Mesenchymal stem cell (in vitro differentiated cells and primary cell): ENCODE results near the gene PGF.

Experiments
- DNase-seq: peaks from one replicate; pipeline ENCODE4 v3.0.0-alpha.2; 2013
- H2AFZ ChIP-seq: one replicate; pipeline ENCODE4 v1.6.1; 2013; ENCODE audit warnings: low read depth, mild to moderate bottlenecking, control low read depth, inconsistent platforms, low read length, moderate library complexity
- H2AK5ac ChIP-seq: 2 replicates; pipeline ENCODE4 v1.6.1; 2013; ENCODE audit warnings: low read length, moderate library complexity, mild to moderate bottlenecking, inconsistent platforms; ENCODE audit not compliant: severe bottlenecking
- H2BK120ac ChIP-seq: one replicate; pipeline ENCODE4 v1.6.1; 2013; ENCODE audit warnings: low read depth, mild to moderate bottlenecking, inconsistent platforms, low read length, moderate library complexity
- H2BK12ac ChIP-seq, 2 experiments: one replicate each; pipeline ENCODE4 v1.6.1; 2013; ENCODE audit warnings: inconsistent platforms in 2 of 2, low read length in 2 of 2, mild to moderate bottlenecking in 2 of 2, moderate library complexity in 2 of 2, control low read depth in 1 of 2
- H2BK15ac ChIP-seq: one replicate; pipeline ENCODE4 v1.6.1; 2013; ENCODE audit warnings: mild to moderate bottlenecking, low read depth, inconsistent platforms; ENCODE audit not compliant: poor library complexity, severe bottlenecking
- H2BK5ac ChIP-seq: 2 replicates; pipeline ENCODE4 v1.6.1; 2013; ENCODE audit warnings: low read depth, mild to moderate bottlenecking, low read length, control low read depth, inconsistent platforms; ENCODE audit not compliant: poor library complexity, severe bottlenecking
- H3K14ac ChIP-seq, 2 experiments: one replicate each; pipeline ENCODE4 v1.6.1; 2013; ENCODE audit warnings: inconsistent platforms in 2 of 2, low read length in 2 of 2, control low read depth in 1 of 2, mild to moderate bottlenecking in 1 of 2, moderate library complexity in 1 of 2
- H3K18ac ChIP-seq, 2 experiments: one replicate each; pipeline ENCODE4 v1.6.1; 2013; ENCODE audit warnings: inconsistent platforms in 2 of 2, low read length in 2 of 2, control low read depth in 1 of 2, low read depth in 1 of 2, mild to moderate bottlenecking in 1 of 2
- H3K23ac ChIP-seq, 2 experiments: one replicate each; pipeline ENCODE4 v1.6.1; 2013; ENCODE audit warnings: inconsistent platforms in 2 of 2, low read length in 2 of 2, mild to moderate bottlenecking in 2 of 2, moderate library complexity in 2 of 2, control low read depth in 1 of 2
- H3K27ac ChIP-seq: 2 replicates; pipeline ENCODE4 v1.5.1; 2013; ENCODE audit warnings: mild to moderate bottlenecking, moderate library complexity, low read length, control low read depth, inconsistent platforms; ENCODE audit not compliant: poor library complexity, severe bottlenecking
- H3K27me3 ChIP-seq, 2 experiments: 2 replicates each; pipeline versions ENCODE4 v1.6.1 to v1.7.0; 2013; ENCODE audit warnings: low read length in 2 of 2, mild to moderate bottlenecking in 2 of 2, moderate library complexity in 2 of 2, control low read depth in 1 of 2, inconsistent platforms in 1 of 2; ENCODE audit not compliant: control insufficient read depth in 1 of 2, insufficient read depth in 1 of 2
- H3K36me3 ChIP-seq, 2 experiments: 2 replicates each; pipeline versions ENCODE4 v1.6.1 to v1.7.0; 2013; ENCODE audit warnings: low read length in 2 of 2, control low read depth in 1 of 2, inconsistent platforms in 1 of 2, low read depth in 1 of 2, mild to moderate bottlenecking in 1 of 2; ENCODE audit not compliant: insufficient read depth in 2 of 2, control insufficient read depth in 1 of 2
- H3K4ac ChIP-seq, 2 experiments: one replicate each; pipeline ENCODE4 v1.6.1; 2013; ENCODE audit warnings: inconsistent platforms in 2 of 2, low read length in 2 of 2, mild to moderate bottlenecking in 2 of 2, moderate library complexity in 2 of 2, control low read depth in 1 of 2, low read depth in 1 of 2
- H3K4me1 ChIP-seq: 2 replicates; pipeline ENCODE4 v1.6.1; 2013; ENCODE audit warnings: low read depth, low read length, control low read depth; ENCODE audit not compliant: control insufficient read depth, insufficient read depth
- H3K4me2 ChIP-seq: 2 replicates; pipeline ENCODE4 v1.6.1; 2013; ENCODE audit warnings: low read length, mild to moderate bottlenecking, inconsistent platforms; ENCODE audit not compliant: poor library complexity, severe bottlenecking
- H3K4me3 ChIP-seq, 2 experiments: 2 replicates each; pipeline versions ENCODE4 v1.5.1 to v1.7.0; 2013; ENCODE audit warnings: low read length in 2 of 2, mild to moderate bottlenecking in 2 of 2, control low read depth in 1 of 2, low read depth in 1 of 2; ENCODE audit not compliant: insufficient read depth in 1 of 2
- H3K79me1 ChIP-seq: replicated peaks from 2 replicates; pipeline ENCODE4 v1.6.1; 2013; ENCODE audit warnings: mild to moderate bottlenecking, control low read depth, low read length, inconsistent platforms; ENCODE audit not compliant: poor library complexity, severe bottlenecking
- H3K9ac ChIP-seq: 2 replicates; pipeline ENCODE4 v1.7.0; 2013; ENCODE audit warnings: mild to moderate bottlenecking, low read length, moderate library complexity
- H3K9me3 ChIP-seq: 2 replicates; pipeline ENCODE4 v1.7.0; 2013; ENCODE audit warnings: mild to moderate bottlenecking, low read length; ENCODE audit not compliant: control insufficient read depth
- H4K8ac ChIP-seq: one replicate; pipeline ENCODE4 v1.6.1; 2013; ENCODE audit warnings: inconsistent platforms, mild to moderate bottlenecking, low read length, moderate library complexity
- H4K91ac ChIP-seq: one replicate; pipeline ENCODE4 v1.6.1; 2013; ENCODE audit warnings: mild to moderate bottlenecking, low read length, inconsistent platforms
- WGBS: methylation state at CpG from one replicate; pipeline ENCODE4 v1.1.7; 2013; ENCODE audit warnings: mixed read lengths; 5-methylcytosine and 5-hydroxymethylcytosine counted together

Gene PGF

GRCh38 chr14:74912111-74912510 lies 43.3 kb downstream of the PGF start:
- 85% methylated on average over 6 of the region's 6 CpGs for WGBS

GRCh38 chr14:74911704-74912103 lies 43.7 kb downstream of the PGF start:
- no peak overlapping the region for H2BK5ac ChIP-seq
- no peak overlapping the region for H3K23ac ChIP-seq
- no peak overlapping the region for H3K14ac ChIP-seq
- H3K9ac ChIP-seq: no peak overlapping the region
- no peaks in the 10 kb centered on the region for H3K27me3 ChIP-seq
- 98% methylated on average over 5 of the region's 5 CpGs for WGBS
- no peak overlapping the region for H4K91ac ChIP-seq
- H2BK120ac ChIP-seq: no peak overlapping the region
- no peak overlapping the region for H3K4ac ChIP-seq
- H3K4me2 ChIP-seq: no peak overlapping the region
- H3K27ac ChIP-seq: no peak overlapping the region
- no peak overlapping the region for H2BK12ac ChIP-seq
- H3K79me1 ChIP-seq: no peaks in the 10 kb centered on the region
- H3K4me1 ChIP-seq: peaks cover 4% of the 10 kb centered on the region
- H2BK15ac ChIP-seq: no peak overlapping the region
- no peak overlapping the region for H4K8ac ChIP-seq
- no peak overlapping the region for H2AFZ ChIP-seq
- no peak overlapping the region for H2AK5ac ChIP-seq
- H3K36me3 ChIP-seq: peaks cover 2 to 15% of the 10 kb centered on the region in 2 experiments
- H3K4me3 ChIP-seq: no peak overlapping the region
- no peak overlapping the region for H3K18ac ChIP-seq
- H3K9me3 ChIP-seq: no peaks in the 10 kb centered on the region
- no peak for DNase-seq

More at GRCh38 chr14:74912111-74912510, 43.3 kb downstream of the PGF start:
- Histone ChIP-seq H3K4ac (no peak overlapping the region), H2BK15ac (no peak overlapping the region), H3K4me3 (no peak overlapping the region), H4K91ac (peak overlapping the region; percentile 3), H2BK12ac (no peak overlapping the region), H3K79me1 (no peaks in the 10 kb centered on the region), H2BK5ac (no peak overlapping the region), H2AK5ac (no peak overlapping the region), H3K4me2 (no peak overlapping the region), H3K23ac (no peak overlapping the region), H3K36me3 (peaks cover 0 to 11% of the 10 kb centered on the region in 2 experiments), H2BK120ac (no peak overlapping the region), H3K4me1 (peaks cover 8% of the 10 kb centered on the region), H3K18ac (no peak overlapping the region), H3K9me3 (no peaks in the 10 kb centered on the region), H2AFZ (no peak overlapping the region), H3K27ac (no peak overlapping the region), H4K8ac (no peak overlapping the region), H3K27me3 (no peaks in the 10 kb centered on the region), H3K9ac (no peak overlapping the region), H3K14ac (peak overlapping the region in 1 of 2 experiments; percentile 13)
- no peak for DNase-seq

DNA sequence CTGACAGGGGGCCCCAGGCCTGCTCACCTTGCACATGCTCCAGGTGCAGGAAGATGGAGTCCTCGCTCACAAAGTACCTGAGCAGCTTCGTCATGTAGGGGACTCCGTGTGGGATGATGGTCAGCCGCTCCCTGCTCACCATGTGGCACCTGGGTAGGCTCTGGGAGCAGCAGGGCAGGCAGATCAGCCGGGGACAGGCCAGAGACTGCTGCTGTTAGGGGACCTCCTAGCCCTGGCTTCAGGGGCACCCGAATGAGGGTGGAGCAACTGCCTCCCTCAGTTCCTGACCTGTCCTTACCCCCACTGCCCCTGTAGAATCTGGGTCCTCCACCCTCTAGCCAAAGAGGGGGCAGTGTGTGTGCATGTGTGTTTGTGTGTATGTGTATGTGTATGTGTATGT lies 44.2 kb downstream of the PGF start:
- H3K4ac ChIP-seq: no peak overlapping the region
- H2BK120ac ChIP-seq: no peak overlapping the region
- H3K4me3 ChIP-seq: no peak overlapping the region
- H3K9me3 ChIP-seq: no peaks in the 10 kb centered on the region
- H4K91ac ChIP-seq: no peak overlapping the region
- no peak overlapping the region for H2AFZ ChIP-seq
- 97% methylated on average over 5 of the region's 6 CpGs for WGBS
- no peak overlapping the region for H3K14ac ChIP-seq
- H2BK15ac ChIP-seq: no peak overlapping the region
- no peaks in the 10 kb centered on the region for H3K79me1 ChIP-seq
- peaks cover 6 to 20% of the 10 kb centered on the region in 2 experiments for H3K36me3 ChIP-seq
- no peak overlapping the region for H3K18ac ChIP-seq
- H3K4me1 ChIP-seq: peaks cover 7% of the 10 kb centered on the region
- H3K4me2 ChIP-seq: no peak overlapping the region
- no peak overlapping the region for H3K23ac ChIP-seq
- no peak for DNase-seq
- no peak overlapping the region for H4K8ac ChIP-seq
- no peak overlapping the region for H2BK5ac ChIP-seq
- no peaks in the 10 kb centered on the region for H3K27me3 ChIP-seq
- no peak overlapping the region for H2AK5ac ChIP-seq
- H3K9ac ChIP-seq: no peak overlapping the region
- no peak overlapping the region for H3K27ac ChIP-seq
- no peak overlapping the region for H2BK12ac ChIP-seq

DNA sequence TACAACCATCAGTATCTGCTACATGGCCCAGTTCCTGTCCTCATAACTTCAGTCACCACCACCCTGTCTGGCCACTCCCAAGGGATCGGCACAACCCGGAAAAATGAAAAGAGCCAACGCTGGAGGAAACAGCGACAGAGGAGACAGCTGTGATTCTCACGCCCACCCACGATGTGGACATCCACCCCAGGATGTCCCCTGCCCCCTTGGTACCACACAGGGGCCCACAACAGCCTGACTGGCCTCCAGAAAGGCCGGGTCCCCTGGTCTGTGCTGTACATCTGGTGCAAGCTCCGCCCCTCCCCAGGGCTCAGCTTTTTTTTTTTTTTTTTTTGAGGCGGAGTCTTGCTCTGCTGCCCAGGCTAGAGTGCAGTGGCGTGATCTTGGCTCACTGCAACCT lies 44.8 kb downstream of the PGF start:
- H2BK12ac ChIP-seq: no peak overlapping the region

More for the DNA sequence above, 44.8 kb downstream of the PGF start:
- no peak overlapping the region for H2BK120ac ChIP-seq
- no peak overlapping the region for H3K23ac ChIP-seq
- H3K79me1 ChIP-seq: no peaks in the 10 kb centered on the region
- DNase-seq: no peak
- H3K18ac ChIP-seq: no peak overlapping the region
- no peak overlapping the region for H3K4me2 ChIP-seq
- no peak overlapping the region for H4K8ac ChIP-seq
- no peak overlapping the region for H2BK5ac ChIP-seq
- no peak overlapping the region for H2AK5ac ChIP-seq
- H3K9me3 ChIP-seq: no peaks in the 10 kb centered on the region
- H2BK15ac ChIP-seq: no peak overlapping the region
- no peaks in the 10 kb centered on the region for H3K27me3 ChIP-seq
- peaks cover 7% of the 10 kb centered on the region for H3K4me1 ChIP-seq
- H3K36me3 ChIP-seq: peaks cover 6 to 20% of the 10 kb centered on the region in 2 experiments
- H3K27ac ChIP-seq: no peak overlapping the region
- no peak overlapping the region for H2AFZ ChIP-seq
- H3K4ac ChIP-seq: no peak overlapping the region
- H3K14ac ChIP-seq: no peak overlapping the region
- no peak overlapping the region for H4K91ac ChIP-seq
- H3K4me3 ChIP-seq: no peak overlapping the region
- no peak overlapping the region for H3K9ac ChIP-seq
- 84% methylated on average over 8 of the region's 10 CpGs for WGBS
